ENCODE results near the gene PTDSS2.

PTDSS2 gene

DNA sequence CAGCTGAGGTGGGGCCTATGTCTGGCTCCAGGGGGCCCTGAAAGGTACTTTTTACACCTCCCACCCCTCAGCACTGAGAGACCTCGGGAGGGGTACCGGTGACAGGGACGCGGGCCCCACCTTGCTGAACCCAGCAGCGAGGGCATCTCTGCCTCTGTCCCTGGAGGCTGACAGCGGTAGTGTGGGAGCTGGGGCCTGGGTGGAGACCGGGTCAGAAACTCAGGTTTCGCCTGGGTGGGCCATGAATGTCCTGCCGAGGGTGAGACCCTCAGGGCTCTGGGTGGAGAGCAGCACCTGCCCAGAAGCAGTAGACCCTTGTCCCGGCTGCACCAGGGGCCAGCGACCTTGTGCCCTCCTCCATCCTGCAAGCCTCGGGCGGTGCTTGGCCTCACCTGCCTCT is 22.2 kb downstream of the PTDSS2 start:
- DNase-seq (ENCODE audit: extremely low spot score), result no peak
- TF ChIP-seq, protein P1, sequence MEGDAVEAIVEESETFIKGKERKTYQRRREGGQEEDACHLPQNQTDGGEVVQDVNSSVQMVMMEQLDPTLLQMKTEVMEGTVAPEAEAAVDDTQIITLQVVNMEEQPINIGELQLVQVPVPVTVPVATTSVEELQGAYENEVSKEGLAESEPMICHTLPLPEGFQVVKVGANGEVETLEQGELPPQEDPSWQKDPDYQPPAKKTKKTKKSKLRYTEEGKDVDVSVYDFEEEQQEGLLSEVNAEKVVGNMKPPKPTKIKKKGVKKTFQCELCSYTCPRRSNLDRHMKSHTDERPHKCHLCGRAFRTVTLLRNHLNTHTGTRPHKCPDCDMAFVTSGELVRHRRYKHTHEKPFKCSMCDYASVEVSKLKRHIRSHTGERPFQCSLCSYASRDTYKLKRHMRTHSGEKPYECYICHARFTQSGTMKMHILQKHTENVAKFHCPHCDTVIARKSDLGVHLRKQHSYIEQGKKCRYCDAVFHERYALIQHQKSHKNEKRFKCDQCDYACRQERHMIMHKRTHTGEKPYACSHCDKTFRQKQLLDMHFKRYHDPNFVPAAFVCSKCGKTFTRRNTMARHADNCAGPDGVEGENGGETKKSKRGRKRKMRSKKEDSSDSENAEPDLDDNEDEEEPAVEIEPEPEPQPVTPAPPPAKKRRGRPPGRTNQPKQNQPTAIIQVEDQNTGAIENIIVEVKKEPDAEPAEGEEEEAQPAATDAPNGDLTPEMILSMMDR (IDR thresholded peaks at IDR 0.05; ENCODE audit: control extremely low read depth, extremely low read depth, low read depth, missing control alignments), result no peak
- CTCF ChIA-PET, result interaction anchor here (1.3 to 2.6 kb wide), 4 partner anchors 12 to 221 kb away, joined by 3 to 11 read pairs (median 4); no protein-coding TSS in a partner anchor
- POLR2A ChIA-PET, result no interaction called here

DNA sequence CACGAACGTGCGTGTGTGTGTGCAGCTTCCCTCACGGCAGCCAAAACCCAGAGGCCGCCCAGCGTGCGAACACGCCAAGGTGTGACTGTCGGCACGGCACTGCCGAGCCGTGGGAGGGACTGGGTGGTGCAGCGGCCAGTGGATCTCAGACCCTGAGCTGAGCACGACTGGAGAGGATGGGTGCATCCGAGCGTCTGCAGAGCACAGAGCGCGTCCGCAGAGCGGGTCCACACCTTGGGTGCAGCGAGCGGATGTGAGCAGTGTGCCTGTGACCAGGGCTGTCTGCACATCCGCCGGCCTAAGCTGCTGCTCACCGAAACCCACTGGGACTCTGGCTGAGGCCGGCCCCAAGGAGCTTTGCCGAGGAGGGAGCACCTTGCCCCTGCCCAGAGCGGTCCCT is 22.7 kb downstream of the PTDSS2 start:
- TF ChIP-seq, protein P1 (IDR thresholded peaks at IDR 0.05; ENCODE audit: control extremely low read depth, extremely low read depth, low read depth, missing control alignments), result no peak
- no peak for DNase-seq (ENCODE audit: extremely low spot score)
- ChIA-PET CTCF (interaction anchor here (0.8 to 2.6 kb wide), 5 partner anchors 12 to 46 kb away, joined by 3 to 11 read pairs (median 3); no protein-coding TSS in a partner anchor), POLR2A (no interaction called here)

DNA sequence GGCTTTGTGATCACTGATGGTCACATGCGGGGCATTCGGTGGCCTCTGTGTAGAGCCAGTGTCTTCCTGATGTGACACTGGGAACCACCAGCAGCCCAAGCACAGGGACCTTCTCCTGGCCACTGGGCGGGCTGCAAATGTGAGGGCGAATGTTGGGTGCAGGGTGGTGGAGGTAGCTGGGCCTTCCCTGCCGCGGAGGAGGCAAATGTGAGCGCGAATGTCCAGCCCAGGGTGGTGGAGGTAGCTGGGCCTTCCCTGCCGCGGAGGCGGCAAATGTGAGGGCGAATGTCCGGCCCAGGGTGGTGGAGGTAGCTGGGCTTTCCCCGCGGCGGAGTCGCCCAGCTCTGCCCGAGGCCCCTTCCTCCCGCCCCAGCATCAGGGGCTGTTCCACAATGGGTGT is 23.3 kb downstream of the PTDSS2 start:
- TF ChIP-seq, protein P1 (IDR thresholded peaks at IDR 0.05; ENCODE audit: control extremely low read depth, extremely low read depth, low read depth, missing control alignments), result no peak
- ChIA-PET CTCF (interaction anchor here (0.8 to 2.6 kb wide), 5 partner anchors 13 to 46 kb away, joined by 3 to 11 read pairs (median 3); no protein-coding TSS in a partner anchor), POLR2A (no interaction called here)
- no peak for DNase-seq (ENCODE audit: extremely low spot score)

DNA sequence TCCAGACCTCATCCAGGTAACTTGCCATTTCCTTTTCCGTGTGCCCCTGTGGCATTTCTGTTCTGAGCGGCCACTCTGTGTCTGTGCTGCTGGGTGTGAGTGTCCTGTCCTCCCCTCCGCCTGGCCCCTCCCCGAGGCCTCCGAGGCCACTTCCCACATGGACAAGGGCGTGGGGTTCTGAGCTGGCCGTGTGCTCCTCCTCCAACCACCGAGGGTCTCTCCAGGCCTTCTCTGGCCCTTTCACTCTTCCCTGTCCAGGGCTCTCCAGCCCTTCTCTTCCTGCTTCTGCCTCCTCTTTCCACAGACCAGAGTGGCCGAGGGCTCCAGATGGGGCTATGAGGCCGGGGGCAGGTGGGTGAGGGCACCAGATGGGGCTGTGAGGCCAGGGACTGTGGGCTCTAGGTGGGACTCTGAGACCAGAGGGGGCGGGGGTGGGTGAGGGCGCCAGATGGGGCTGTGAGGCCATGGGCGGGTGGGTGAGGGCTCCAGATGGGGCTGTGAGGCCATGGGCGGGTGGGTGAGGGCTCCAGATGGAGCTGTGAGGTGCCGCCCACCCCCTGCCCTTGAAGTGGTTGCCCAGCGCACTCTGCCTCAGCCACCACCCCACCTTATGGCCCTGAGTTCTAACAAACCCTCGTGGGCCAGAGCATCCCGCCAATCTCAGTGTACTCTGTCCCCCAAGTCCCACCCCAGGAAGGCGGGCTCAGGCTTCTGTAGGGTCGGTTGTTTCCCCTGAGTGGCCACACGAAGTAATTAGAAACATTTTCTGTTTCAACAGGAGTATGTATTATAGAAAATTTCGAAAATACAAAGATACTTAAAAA is 24.1 kb downstream of the PTDSS2 start:
- TF ChIP-seq, protein P1 (IDR thresholded peaks at IDR 0.05; ENCODE audit: control extremely low read depth, extremely low read depth, low read depth, missing control alignments), result no peak
- ChIA-PET CTCF (interaction anchor here (1.2 to 2.6 kb wide), 2 partner anchors 26 to 45 kb away, joined by 3 to 11 read pairs; no protein-coding TSS in a partner anchor), POLR2A (no interaction called here)
- DNase-seq (ENCODE audit: extremely low spot score), result no peak

DNA sequence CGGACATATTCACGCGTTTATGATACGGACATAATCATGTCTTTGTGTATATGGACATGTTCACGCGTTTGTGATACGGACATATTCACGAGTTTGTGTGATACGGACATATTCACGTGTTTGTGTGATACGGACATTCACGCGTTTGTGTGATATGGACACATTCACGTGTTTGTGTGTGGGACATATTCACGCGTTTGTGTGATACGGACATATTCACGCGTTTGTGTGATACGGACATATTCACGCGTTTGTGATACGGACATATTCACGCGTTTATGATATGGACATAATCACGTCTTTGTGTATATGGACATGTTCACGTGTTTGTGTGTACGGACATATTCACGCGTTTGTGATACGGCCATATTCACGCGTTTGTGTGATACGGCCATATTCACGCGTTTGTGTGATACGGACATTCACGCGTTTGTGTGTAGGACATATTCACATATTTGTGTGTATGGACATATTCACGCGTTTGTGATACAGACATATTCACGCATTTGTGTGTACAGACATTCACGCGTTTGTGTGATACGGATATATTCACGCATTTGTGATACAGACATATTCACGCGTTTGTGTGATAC is 24.9 kb downstream of the PTDSS2 start:
- ChIA-PET POLR2A (no interaction called here), CTCF (no interaction called here)
- TF ChIP-seq, protein P1 (IDR thresholded peaks at IDR 0.05; ENCODE audit: control extremely low read depth, extremely low read depth, low read depth, missing control alignments), result no peak
- DNase-seq (ENCODE audit: extremely low spot score), result no peak

DNA sequence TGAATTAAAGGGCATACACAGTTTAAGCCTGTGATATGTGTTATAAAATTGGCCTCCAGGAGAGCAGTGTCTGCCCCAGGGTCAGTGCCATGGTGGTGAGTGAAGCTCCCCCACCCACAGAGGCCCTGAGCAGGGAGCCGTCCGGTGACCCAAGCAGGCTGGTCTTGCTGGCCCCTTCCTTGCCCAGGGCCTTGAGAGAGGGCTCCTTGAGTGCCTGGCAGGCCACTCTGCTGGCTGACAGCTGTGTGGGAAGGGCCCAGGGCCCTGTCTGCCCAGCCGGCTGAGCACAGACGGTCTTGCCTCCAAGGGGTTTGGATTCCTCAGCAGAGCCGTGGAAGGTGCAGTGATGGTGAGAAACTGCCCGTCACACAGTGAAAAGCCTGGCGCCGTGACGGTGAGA is 25.9 kb downstream of the PTDSS2 start:
- DNase-seq (ENCODE audit: extremely low spot score), result no peak
- CTCF ChIA-PET, result interaction anchor here (1.1 kb wide), 1 partner anchor 9 kb away, joined by 3 read pairs; no protein-coding TSS in a partner anchor
- TF ChIP-seq, protein P1 (IDR thresholded peaks at IDR 0.05; ENCODE audit: control extremely low read depth, extremely low read depth, low read depth, missing control alignments), result no peak
- POLR2A ChIA-PET, result no interaction called here
